MCF 10A (cell line): ENCODE data around the gene BAZ2A. TPM values are rescaled to one million over a fixed set of nuclear protein-coding genes. Genes with fewer than 3 reads are reported as not detected.
"Not testable (repeated sequence)": the region's sequence is repeated elsewhere in the genome, so short reads cannot be mapped to it uniquely, and the experiment has no call there.

ENCODE experiments used
- BruUV-seq: library from RNA; stranded (reverse); fragments of 400-500 nt; replicated peaks from 2 replicates; lab custom pipeline; 2021; lab: Mats Ljungman, UMichigan
- CTCF ChIA-PET: fragments of 300-600 bp; sonication (Branson Sonifier 250); formaldehyde crosslinking; extraction: SDS; loops from one replicate; lab custom pipeline; 2021; ENCODE audit warnings: antibody characterized with exemption, inconsistent platforms; lab: Yijun Ruan, JAX
- POLR2A ChIA-PET: fragments of 300-600, 350-650 bp; sonication (Branson Sonifier 250); formaldehyde crosslinking; extraction: SDS; loops from one replicate; lab custom pipeline; 2020; ENCODE audit warnings: antibody characterized with exemption, inconsistent platforms; lab: Yijun Ruan, JAX
- DNase-seq: peaks from one replicate; pipeline ENCODE4 v3.0.0-alpha.2; 2018; ENCODE audit not compliant: unreplicated experiment
- H3K27ac Mint-ChIP-seq: one replicate; pipeline ENCODE4 v1.8.0; 2022; ENCODE audit warnings: mild to moderate bottlenecking, low read depth, mixed read lengths; ENCODE audit not compliant: unreplicated experiment
- H3K27me3 Mint-ChIP-seq: one replicate; pipeline ENCODE4 v1.8.0; 2022; ENCODE audit warnings: mixed read lengths; ENCODE audit not compliant: insufficient read depth, unreplicated experiment
- H3K36me3 Mint-ChIP-seq: one replicate; pipeline ENCODE4 v1.8.0; 2022; ENCODE audit warnings: mild to moderate bottlenecking, moderate library complexity, mixed read lengths; ENCODE audit not compliant: insufficient read depth, unreplicated experiment
- H3K4me1 Mint-ChIP-seq: one replicate; pipeline ENCODE4 v1.8.0; 2022; ENCODE audit warnings: mixed read lengths; ENCODE audit not compliant: insufficient read depth, unreplicated experiment
- H3K4me3 Mint-ChIP-seq: one replicate; pipeline ENCODE4 v1.8.0; 2022; ENCODE audit warnings: mild to moderate bottlenecking, moderate library complexity, mixed read lengths; ENCODE audit not compliant: unreplicated experiment
- H3K9me3 Mint-ChIP-seq: one replicate; pipeline ENCODE4 v1.8.0; 2022; ENCODE audit warnings: mixed read lengths; ENCODE audit not compliant: unreplicated experiment
- intact Hi-C: fragments of 100-400 bp; cut with micrococcal nuclease; formaldehyde crosslinking; loops from 2 replicates; pipeline ENCODE4 v1.14.1; 2022
- total RNA-seq: library from RNA; stranded (reverse); gene quantifications from 2 replicates; pipeline ENCODE4 v1.2.3, GENCODE V29; 2022
- TF ChIP-seq, protein P1 (sequence below): fragments of 200-600 bp; IDR thresholded peaks from one replicate; pipeline ENCODE4 v1.8.0; 2022; ENCODE audit warnings: antibody characterized with exemption, mild to moderate bottlenecking; ENCODE audit not compliant: unreplicated experiment

The BAZ2A gene
- total RNA-seq, 1 experiment from 2014 or later = 87.3 TPM

DNA sequence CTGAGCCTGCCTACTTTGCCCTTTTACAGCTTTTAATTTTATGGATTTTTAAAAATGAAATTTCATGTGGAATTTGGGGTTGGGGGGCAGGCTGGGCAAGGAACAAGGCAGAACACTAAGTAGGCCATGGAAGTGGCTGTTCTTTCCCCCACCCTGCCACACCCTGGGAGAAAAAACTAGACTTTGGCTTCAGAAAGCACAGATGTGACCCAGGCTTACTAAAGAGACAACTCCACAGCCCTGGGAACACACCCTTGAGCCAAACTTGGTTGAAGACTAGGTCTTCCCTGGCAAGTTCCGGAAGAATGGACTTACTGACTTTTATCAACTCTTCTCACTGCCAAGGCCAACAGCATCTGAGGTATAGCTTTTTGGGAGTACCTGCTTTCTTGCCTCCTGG, 40.3 kb downstream of the BAZ2A start:
- no TSS peak for BruUV-seq
- no peaks in the 10 kb centered on the region for H3K27me3 Mint-ChIP-seq
- peaks cover 69% of the 10 kb centered on the region for H3K36me3 Mint-ChIP-seq
- TF ChIP-seq, protein P1, sequence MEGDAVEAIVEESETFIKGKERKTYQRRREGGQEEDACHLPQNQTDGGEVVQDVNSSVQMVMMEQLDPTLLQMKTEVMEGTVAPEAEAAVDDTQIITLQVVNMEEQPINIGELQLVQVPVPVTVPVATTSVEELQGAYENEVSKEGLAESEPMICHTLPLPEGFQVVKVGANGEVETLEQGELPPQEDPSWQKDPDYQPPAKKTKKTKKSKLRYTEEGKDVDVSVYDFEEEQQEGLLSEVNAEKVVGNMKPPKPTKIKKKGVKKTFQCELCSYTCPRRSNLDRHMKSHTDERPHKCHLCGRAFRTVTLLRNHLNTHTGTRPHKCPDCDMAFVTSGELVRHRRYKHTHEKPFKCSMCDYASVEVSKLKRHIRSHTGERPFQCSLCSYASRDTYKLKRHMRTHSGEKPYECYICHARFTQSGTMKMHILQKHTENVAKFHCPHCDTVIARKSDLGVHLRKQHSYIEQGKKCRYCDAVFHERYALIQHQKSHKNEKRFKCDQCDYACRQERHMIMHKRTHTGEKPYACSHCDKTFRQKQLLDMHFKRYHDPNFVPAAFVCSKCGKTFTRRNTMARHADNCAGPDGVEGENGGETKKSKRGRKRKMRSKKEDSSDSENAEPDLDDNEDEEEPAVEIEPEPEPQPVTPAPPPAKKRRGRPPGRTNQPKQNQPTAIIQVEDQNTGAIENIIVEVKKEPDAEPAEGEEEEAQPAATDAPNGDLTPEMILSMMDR = no peak
- no peak overlapping the region for H3K27ac Mint-ChIP-seq
- ChIA-PET CTCF (interaction anchor here (0.6 to 9.4 kb wide), 14 partner anchors 10 to 374 kb away, joined by 3 to 90 read pairs (median 4); no protein-coding TSS in a partner anchor), POLR2A (interaction anchor here (0.7 to 2.0 kb wide), 5 partner anchors 9 to 471 kb away, joined by 3 to 5 read pairs (median 4); no protein-coding TSS in a partner anchor)
- H3K4me1 Mint-ChIP-seq = peaks cover 10% of the 10 kb centered on the region
- no peak for DNase-seq
- H3K4me3 Mint-ChIP-seq = no peak overlapping the region
- intact Hi-C loops = no loop called here
- H3K9me3 Mint-ChIP-seq = no peaks in the 10 kb centered on the region

- Mint-ChIP-seq H3K27me3 (no peaks in the 10 kb centered on the region), H3K36me3 (peaks cover 76% of the 10 kb centered on the region), H3K4me1 (peaks cover 12% of the 10 kb centered on the region), H3K4me3 (no peak overlapping the region), H3K27ac (no peak overlapping the region), H3K9me3 (no peaks in the 10 kb centered on the region)
- no peak for DNase-seq
- TF ChIP-seq, protein P1 = no peak
- no TSS peak for BruUV-seq
- ChIA-PET CTCF (interaction anchor here (0.9 to 9.4 kb wide), 4 partner anchors 10 to 71 kb away, joined by 3 to 90 read pairs (median 4); no protein-coding TSS in a partner anchor), POLR2A (interaction anchor here (1.0 kb wide), 1 partner anchor 50 kb away, joined by 3 read pairs; no protein-coding TSS in a partner anchor)
- intact Hi-C loops = no loop called here
Observed at GRCh38 chr12:56585098-56585497, 45.0 kb downstream of the BAZ2A start.

DNA sequence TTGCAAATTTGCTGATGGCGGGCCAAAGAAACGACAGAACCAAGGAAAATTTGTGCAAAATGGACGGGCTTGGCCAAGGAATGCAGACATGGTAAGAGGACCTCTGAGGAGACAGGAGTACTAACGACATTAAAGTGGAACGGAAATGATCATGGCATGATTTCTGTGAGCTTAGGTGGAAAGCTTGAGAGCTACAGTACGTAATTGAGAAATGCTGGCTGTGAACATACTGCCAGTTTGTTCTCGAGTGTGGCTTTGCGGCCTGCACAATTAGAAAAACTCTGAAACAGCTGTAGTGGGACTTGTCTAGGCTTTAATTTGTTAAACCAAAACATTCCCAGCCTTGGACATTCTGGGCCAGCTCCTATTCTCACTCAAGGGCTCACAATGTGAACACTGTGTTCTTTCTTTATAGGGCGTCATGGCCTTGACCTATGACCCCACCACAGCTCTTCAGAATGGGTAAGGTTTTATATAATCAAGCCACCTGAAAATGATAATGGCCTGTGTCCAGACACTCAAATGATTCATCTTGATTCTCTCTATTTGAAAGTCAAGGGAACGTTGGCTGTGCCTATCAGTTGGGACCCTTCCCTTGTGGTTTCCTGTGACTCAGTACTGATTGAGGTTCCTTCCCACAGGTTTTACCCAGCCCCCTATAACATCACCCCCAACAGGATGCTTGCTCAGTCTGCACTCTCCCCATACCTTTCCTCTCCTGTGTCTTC, 48.5 kb downstream of the BAZ2A start:
- ChIA-PET POLR2A (interaction anchor here (0.6 to 2.5 kb wide), 5 partner anchors 8 to 410 kb away, joined by 3 to 9 read pairs (median 4); no protein-coding TSS in a partner anchor), CTCF (interaction anchor here (0.7 to 3.4 kb wide), 6 partner anchors 10 to 70 kb away, joined by 3 to 28 read pairs (median 4); no protein-coding TSS in a partner anchor)
- H3K36me3 Mint-ChIP-seq = peaks cover 59% of the 10 kb centered on the region
- peak; percentile 27 for DNase-seq
- no peaks in the 10 kb centered on the region for H3K9me3 Mint-ChIP-seq
- H3K27ac Mint-ChIP-seq = peak overlapping the region; percentile 28
- no TSS peak for BruUV-seq
- intact Hi-C loops = no loop called here
- no peak overlapping the region for H3K4me3 Mint-ChIP-seq
- H3K27me3 Mint-ChIP-seq = no peaks in the 10 kb centered on the region
- peaks cover 12% of the 10 kb centered on the region for H3K4me1 Mint-ChIP-seq
- TF ChIP-seq, protein P1 = no peak

DNA sequence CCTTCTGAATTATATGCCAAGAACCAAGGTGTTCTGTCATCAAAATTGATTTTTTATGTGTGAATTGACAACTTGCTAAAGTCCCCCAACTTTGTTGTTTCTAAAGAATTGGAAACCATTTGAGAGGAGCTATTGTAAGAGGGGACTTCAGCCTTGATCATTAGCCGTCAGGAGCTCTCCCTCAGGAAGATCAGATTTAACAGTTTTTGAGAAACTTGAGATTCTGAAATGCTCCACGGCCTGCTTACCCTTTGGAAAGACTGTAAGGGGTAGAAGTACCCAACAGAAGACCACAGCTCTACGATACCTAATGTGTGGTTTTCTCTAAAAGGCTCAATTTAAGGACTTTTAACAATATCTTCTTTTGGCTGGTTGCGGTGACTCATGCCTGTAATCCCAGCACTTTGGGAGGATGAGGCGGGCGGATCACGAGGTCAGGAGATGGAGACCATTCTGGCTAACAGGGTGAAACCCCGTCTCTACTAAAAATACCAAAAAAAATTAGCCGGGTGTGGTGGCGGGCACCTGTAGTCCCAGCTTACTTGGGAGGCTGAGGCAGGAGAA, 51.1 kb downstream of the BAZ2A start:
- no TSS peak for BruUV-seq
- Mint-ChIP-seq H3K4me3 (no peak overlapping the region), H3K27ac (no peak overlapping the region), H3K9me3 (no peaks in the 10 kb centered on the region), H3K27me3 (no peaks in the 10 kb centered on the region), H3K4me1 (peaks cover 12% of the 10 kb centered on the region), H3K36me3 (peaks cover 71% of the 10 kb centered on the region)
- no peak for DNase-seq
- ChIA-PET CTCF (interaction anchor here (0.5 to 3.4 kb wide), 6 partner anchors 12 to 263 kb away, joined by 3 to 28 read pairs (median 4); partner anchors contain the start of gene CNPY2), POLR2A (interaction anchor here (1.0 to 2.5 kb wide), 2 partner anchors 13 to 65 kb away, joined by 3 to 9 read pairs; no protein-coding TSS in a partner anchor)
- TF ChIP-seq, protein P1 = no peak
- intact Hi-C loops = no loop called here

DNA sequence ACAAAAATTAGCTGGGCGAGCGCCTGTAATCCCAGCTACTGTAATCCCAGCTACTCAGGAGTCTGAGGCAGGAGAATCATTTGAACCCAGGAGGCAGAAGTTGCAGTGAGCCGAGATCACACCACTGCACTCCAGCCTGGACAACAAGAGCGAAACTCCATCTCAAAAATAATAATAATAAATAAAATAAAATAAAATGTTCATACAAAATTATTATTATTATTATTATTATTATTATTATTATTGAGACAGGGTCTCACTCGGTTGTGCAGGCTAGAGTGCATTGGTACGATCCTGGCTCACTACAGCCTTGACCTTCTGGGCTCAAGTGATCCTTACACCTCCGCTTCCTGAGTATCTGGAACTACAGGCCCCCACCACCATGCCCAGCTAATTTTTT, 52.9 kb downstream of the BAZ2A start:
- intact Hi-C loops, H3K27ac Mint-ChIP-seq, H3K4me3 Mint-ChIP-seq, DNase-seq, H3K27me3 Mint-ChIP-seq, BruUV-seq, H3K9me3 Mint-ChIP-seq: not testable (repeated sequence)
- peaks cover 11% of the 10 kb centered on the region for H3K4me1 Mint-ChIP-seq
- ChIA-PET POLR2A (interaction anchor here (0.7 kb wide), 2 partner anchors 48 to 87 kb away, joined by 4 to 5 read pairs; no protein-coding TSS in a partner anchor), CTCF (interaction anchor here (0.6 to 6.5 kb wide), 9 partner anchors 14 to 666 kb away, joined by 3 to 112 read pairs (median 4); partner anchors contain the start of gene RBMS2)
- H3K36me3 Mint-ChIP-seq = peaks cover 69% of the 10 kb centered on the region
